Astrocyte (in vitro differentiated cells and primary cell): Measurements from ENCODE around the gene MSL1. TPM values are rescaled to one million over a fixed set of nuclear protein-coding genes. Genes with fewer than 3 reads are reported as not detected.
A peak's percentile ranks its signal among the peaks of the same experiment; 100 is the strongest.

Experiments used
- DNase-seq: peaks from one replicate; pipeline ENCODE4 v3.0.0-alpha.2; 2010; ENCODE audit warnings: low read depth
- FAIRE-seq: peaks from 2 replicates; lab custom pipeline; 2011; peaks lifted over from hg19 to GRCh38; lab: Jason Lieb, UNC
- H2AFZ ChIP-seq: 2 replicates; pipeline ENCODE4 v1.6.0; 2012; ENCODE audit warnings: low read depth, low read length, inconsistent platforms
- H3K27ac ChIP-seq: 2 replicates; pipeline ENCODE4 v1.5.1; 2011; ENCODE audit warnings: low read depth, low read length, inconsistent platforms
- H3K27me3 ChIP-seq: 2 replicates; pipeline ENCODE4 v1.6.0; 2011; ENCODE audit warnings: low read length, inconsistent platforms; ENCODE audit not compliant: insufficient read depth
- H3K36me3 ChIP-seq: 2 replicates; pipeline ENCODE4 v1.5.1; 2011; ENCODE audit warnings: low read length, inconsistent platforms; ENCODE audit not compliant: insufficient read depth
- H3K4me1 ChIP-seq: 2 replicates; pipeline ENCODE4 v1.5.1; 2011; ENCODE audit warnings: low read length, inconsistent platforms; ENCODE audit not compliant: insufficient read depth
- H3K4me2 ChIP-seq: 2 replicates; pipeline ENCODE4 v1.6.0; 2012; ENCODE audit warnings: low read length, inconsistent platforms
- H3K4me3 ChIP-seq: 2 replicates; pipeline ENCODE4 v1.5.1; 2011; ENCODE audit warnings: low read depth, mild to moderate bottlenecking, low read length, inconsistent platforms; ENCODE audit not compliant: insufficient read depth
- H3K79me2 ChIP-seq: 2 replicates; pipeline ENCODE4 v1.6.0; 2012; ENCODE audit warnings: mild to moderate bottlenecking, low read length, inconsistent platforms; ENCODE audit not compliant: insufficient read depth
- H3K9ac ChIP-seq: 2 replicates; pipeline ENCODE4 v1.6.0; 2012; ENCODE audit warnings: mild to moderate bottlenecking, low read length, inconsistent platforms
- H3K9me3 ChIP-seq: 2 replicates; pipeline ENCODE4 v1.5.1; 2012; ENCODE audit warnings: low read depth, mild to moderate bottlenecking, low read length, inconsistent platforms; ENCODE audit not compliant: insufficient read depth
- H4K20me1 ChIP-seq: 2 replicates; pipeline ENCODE4 v1.6.0; 2012; ENCODE audit warnings: low read length, inconsistent platforms; ENCODE audit not compliant: insufficient read depth
- H3K27ac Mint-ChIP-seq: one replicate; pipeline ENCODE4 v1.8.0; 2021; ENCODE audit warnings: mild to moderate bottlenecking, mixed read lengths; ENCODE audit not compliant: unreplicated experiment
- H3K27me3 Mint-ChIP-seq: one replicate; pipeline ENCODE4 v1.8.0; 2021; ENCODE audit warnings: low read depth, mixed read lengths; ENCODE audit not compliant: unreplicated experiment
- H3K36me3 Mint-ChIP-seq: one replicate; pipeline ENCODE4 v1.8.0; 2021; ENCODE audit warnings: low read depth, mixed read lengths; ENCODE audit not compliant: unreplicated experiment
- H3K4me1 Mint-ChIP-seq: one replicate; pipeline ENCODE4 v1.8.0; 2021; ENCODE audit warnings: low read depth, mixed read lengths; ENCODE audit not compliant: unreplicated experiment
- H3K4me3 Mint-ChIP-seq: one replicate; pipeline ENCODE4 v1.8.0; 2021; ENCODE audit warnings: mild to moderate bottlenecking, moderate library complexity, mixed read lengths; ENCODE audit not compliant: unreplicated experiment
- H3K9me3 Mint-ChIP-seq: one replicate; pipeline ENCODE4 v1.8.0; 2021; ENCODE audit warnings: mild to moderate bottlenecking, mixed read lengths; ENCODE audit not compliant: unreplicated experiment
- EZH2 ChIP-seq: IDR thresholded peaks from 2 replicates; pipeline ENCODE4 v1.6.1; 2012; ENCODE audit warnings: mild to moderate bottlenecking, low read length, inconsistent platforms; ENCODE audit not compliant: insufficient read depth
- total RNA-seq: library from RNA; stranded (reverse); gene quantifications from 2 replicates; pipeline ENCODE4 v1.2.1, GENCODE V29; 2021
- TF ChIP-seq, protein P1 (sequence below): IDR thresholded peaks from 2 replicates; pipeline ENCODE4 v1.5.1; 2011; ENCODE audit warnings: low read depth, mild to moderate bottlenecking, inconsistent platforms, low read length, moderate library complexity; ENCODE audit not compliant: insufficient read depth

MSL1 gene
- total RNA-seq, 1 donor from 2014 or later: 81.9 TPM

DNA sequence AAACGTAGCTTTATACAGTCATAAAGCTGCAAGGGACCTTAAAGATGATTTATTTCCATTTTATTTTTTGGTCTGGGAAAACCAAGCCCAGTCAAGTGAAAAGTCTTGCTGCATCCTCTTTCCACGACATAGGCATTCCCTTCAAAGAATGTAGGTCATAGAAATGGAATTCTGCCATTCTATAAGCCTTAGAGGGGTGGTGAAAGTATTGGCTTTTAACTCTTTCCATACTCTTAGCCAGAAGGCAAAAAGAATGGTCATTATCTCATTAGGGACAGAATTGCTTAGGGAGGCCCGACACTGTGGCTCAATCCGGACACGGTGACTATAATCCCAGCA is 7.9 kb upstream of the MSL1 start:
- Histone ChIP-seq H4K20me1 (no peaks in the 10 kb centered on the region), H3K4me3 (peak overlapping the region; percentile 45), H2AFZ (peak overlapping the region; percentile 43), H3K79me2 (no peaks in the 10 kb centered on the region), H3K9me3 (no peaks in the 10 kb centered on the region), H3K4me2 (peak overlapping the region; percentile 83), H3K36me3 (no peaks in the 10 kb centered on the region), H3K9ac (peak overlapping the region; percentile 79), H3K4me1 (peaks cover 57% of the 10 kb centered on the region), H3K27me3 (no peaks in the 10 kb centered on the region), H3K27ac (peak overlapping the region; percentile 86)
- Mint-ChIP-seq H3K4me3 (peak overlapping the region; percentile 71), H3K27ac (peak overlapping the region; percentile 98), H3K27me3 (no peaks in the 10 kb centered on the region), H3K4me1 (peaks cover 50% of the 10 kb centered on the region), H3K9me3 (peaks cover 1% of the 10 kb centered on the region), H3K36me3 (peaks cover 2% of the 10 kb centered on the region)
- no peak for TF ChIP-seq EZH2
- TF ChIP-seq, protein P1, sequence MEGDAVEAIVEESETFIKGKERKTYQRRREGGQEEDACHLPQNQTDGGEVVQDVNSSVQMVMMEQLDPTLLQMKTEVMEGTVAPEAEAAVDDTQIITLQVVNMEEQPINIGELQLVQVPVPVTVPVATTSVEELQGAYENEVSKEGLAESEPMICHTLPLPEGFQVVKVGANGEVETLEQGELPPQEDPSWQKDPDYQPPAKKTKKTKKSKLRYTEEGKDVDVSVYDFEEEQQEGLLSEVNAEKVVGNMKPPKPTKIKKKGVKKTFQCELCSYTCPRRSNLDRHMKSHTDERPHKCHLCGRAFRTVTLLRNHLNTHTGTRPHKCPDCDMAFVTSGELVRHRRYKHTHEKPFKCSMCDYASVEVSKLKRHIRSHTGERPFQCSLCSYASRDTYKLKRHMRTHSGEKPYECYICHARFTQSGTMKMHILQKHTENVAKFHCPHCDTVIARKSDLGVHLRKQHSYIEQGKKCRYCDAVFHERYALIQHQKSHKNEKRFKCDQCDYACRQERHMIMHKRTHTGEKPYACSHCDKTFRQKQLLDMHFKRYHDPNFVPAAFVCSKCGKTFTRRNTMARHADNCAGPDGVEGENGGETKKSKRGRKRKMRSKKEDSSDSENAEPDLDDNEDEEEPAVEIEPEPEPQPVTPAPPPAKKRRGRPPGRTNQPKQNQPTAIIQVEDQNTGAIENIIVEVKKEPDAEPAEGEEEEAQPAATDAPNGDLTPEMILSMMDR: no peak
- peak; percentile 58 for DNase-seq
- FAIRE-seq: no peak

- Histone ChIP-seq H4K20me1 (no peaks in the 10 kb centered on the region), H3K9me3 (no peaks in the 10 kb centered on the region), H3K9ac (no peak overlapping the region), H3K27me3 (no peaks in the 10 kb centered on the region), H3K4me3 (no peak overlapping the region), H3K79me2 (peaks cover 4% of the 10 kb centered on the region), H2AFZ (no peak overlapping the region), H3K4me2 (peak overlapping the region; percentile 83), H3K36me3 (no peaks in the 10 kb centered on the region), H3K27ac (peak overlapping the region; percentile 86), H3K4me1 (peaks cover 51% of the 10 kb centered on the region)
- H3K4me3 Mint-ChIP-seq: no peak overlapping the region
- peaks cover 2% of the 10 kb centered on the region for H3K36me3 Mint-ChIP-seq
- peaks cover 1% of the 10 kb centered on the region for H3K9me3 Mint-ChIP-seq
- no peaks in the 10 kb centered on the region for H3K27me3 Mint-ChIP-seq
- H3K27ac Mint-ChIP-seq: peak overlapping the region; percentile 98
- FAIRE-seq (no peak), DNase-seq (no peak)
- TF ChIP-seq EZH2: no peak
- TF ChIP-seq, protein P1: no peak
- H3K4me1 Mint-ChIP-seq: peaks cover 50% of the 10 kb centered on the region
Measured at GRCh38 chr17:40115101-40115436, 6.7 kb upstream of the MSL1 start.

- peak overlapping the region; percentile 71 for H3K27ac ChIP-seq
- no peak overlapping the region for H3K27ac Mint-ChIP-seq
- DNase-seq (no peak), FAIRE-seq (no peak)
- peak overlapping the region; percentile 93 for H3K4me2 ChIP-seq
- no peaks in the 10 kb centered on the region for H3K27me3 ChIP-seq
- H3K27me3 Mint-ChIP-seq: no peaks in the 10 kb centered on the region
- H3K4me1 Mint-ChIP-seq: peaks cover 11% of the 10 kb centered on the region
- peak overlapping the region; percentile 89 for H3K9ac ChIP-seq
- peaks cover 40% of the 10 kb centered on the region for H4K20me1 ChIP-seq
- peaks cover 10% of the 10 kb centered on the region for H3K36me3 ChIP-seq
- TF ChIP-seq EZH2: no peak
- TF ChIP-seq, protein P1: no peak
- peaks cover 1% of the 10 kb centered on the region for H3K9me3 Mint-ChIP-seq
- peaks cover 8% of the 10 kb centered on the region for H3K36me3 Mint-ChIP-seq
- peak overlapping the region; percentile 40 for H3K4me3 Mint-ChIP-seq
- H3K9me3 ChIP-seq: no peaks in the 10 kb centered on the region
- H3K4me3 ChIP-seq: peak overlapping the region; percentile 84
- H3K79me2 ChIP-seq: peaks cover 67% of the 10 kb centered on the region
- H2AFZ ChIP-seq: no peak overlapping the region
- peaks cover 11% of the 10 kb centered on the region for H3K4me1 ChIP-seq
Measured at GRCh38 chr17:40122136-40122998, 596 bp downstream of the MSL1 start.
